HepG2 (cell line): Measurements from ENCODE around the gene KLHL5. TPM values are rescaled to one million over a fixed set of nuclear protein-coding genes. Genes with fewer than 3 reads are reported as not detected.

Source experiments
- ATAC-seq: fragments of 200-7000 bp; cut with Tn5 transposase; 3 replicates; pipeline ENCODE4 v1.9.1; 2020; ENCODE audit warnings: mild to moderate bottlenecking, moderate library complexity
- BruUV-seq: library from RNA; stranded (reverse); fragments of 400-500 nt; replicated peaks from 2 replicates; lab custom pipeline; 2021; lab: Mats Ljungman, UMichigan
- CTCF ChIA-PET: fragments of 300-600 bp; formaldehyde crosslinking; extraction: SDS; loops from one replicate; lab custom pipeline; 2021; ENCODE audit warnings: low total read pairs, inconsistent platforms, low intra/inter-chr PET ratio; lab: Yijun Ruan, JAX
- POLR2A ChIA-PET: fragments of 350-600 bp; sonication (Branson Sonifier 250); formaldehyde crosslinking; loops from one replicate; lab custom pipeline; 2020; ENCODE audit warnings: antibody characterized with exemption, inconsistent platforms; lab: Yijun Ruan, JAX
- DNase-seq: peaks from one replicate; pipeline ENCODE4 v3.0.0-alpha.2; 2015; ENCODE audit warnings: low spot score
- FAIRE-seq: peaks from 3 replicates; lab custom pipeline; 2011; peaks lifted over from hg19 to GRCh38; lab: Jason Lieb, UNC
- H2AFZ ChIP-seq: one replicate; pipeline ENCODE4 v1.6.1; 2011; ENCODE audit warnings: low read length, inconsistent platforms
- H3K27ac ChIP-seq: fragments of 300-600 bp; 3 replicates; pipeline ENCODE4 v1.8.0; 2011; ENCODE audit warnings: mixed run types, mild to moderate bottlenecking, mixed read lengths, low read length, inconsistent platforms; ENCODE audit not compliant: insufficient read depth; ENCODE audit errors: extremely low read length
- H3K27me3 ChIP-seq, 2 experiments: fragments of 200-600 bp in 1 of 2; 2 replicates in 1 of 2; 3 replicates in 1 of 2; pipeline versions ENCODE4 v1.6.0 to v1.8.0; 2011; ENCODE audit warnings: low read length in 2 of 2, mild to moderate bottlenecking in 2 of 2, moderate library complexity in 2 of 2, inconsistent platforms in 1 of 2; ENCODE audit not compliant: insufficient read depth in 2 of 2, control insufficient read depth in 1 of 2
- H3K36me3 ChIP-seq, 2 experiments: fragments of 200-600 bp in 1 of 2; replicated peaks in 1 of 2; 2 replicates in 1 of 2; 3 replicates in 1 of 2; pipeline versions ENCODE4 v1.5.1 to v1.8.0; 2011; ENCODE audit warnings: low read length in 2 of 2, inconsistent platforms in 1 of 2; ENCODE audit not compliant: insufficient read depth in 2 of 2, control insufficient read depth in 1 of 2
- H3K4me1 ChIP-seq: 2 replicates; pipeline ENCODE4 v1.5.1; 2012; ENCODE audit warnings: low read length, inconsistent platforms; ENCODE audit not compliant: insufficient read depth
- H3K4me2 ChIP-seq: 2 replicates; pipeline ENCODE4 v1.6.0; 2011; ENCODE audit warnings: low read depth, low read length, inconsistent platforms
- H3K4me3 ChIP-seq, 3 experiments: fragments of 200-600 bp in 1 of 3; sonication (generic), shearing (Covaris generic) in 1 of 3; replicated peaks in 1 of 3; 2 replicates each; pipeline ENCODE4 v1.5.1; 2011 to 2016; ENCODE audit warnings: low read length in 3 of 3, inconsistent platforms in 2 of 3, low read depth in 2 of 3, mild to moderate bottlenecking in 2 of 3, control low read depth in 1 of 3, mixed read lengths in 1 of 3; ENCODE audit not compliant: insufficient read depth in 1 of 3
- H3K79me2 ChIP-seq: one replicate; pipeline ENCODE4 v1.6.1; 2011; ENCODE audit warnings: low read length, inconsistent platforms; ENCODE audit not compliant: insufficient read depth
- H3K9ac ChIP-seq: 2 replicates; pipeline ENCODE4 v1.6.0; 2011; ENCODE audit warnings: mild to moderate bottlenecking, low read depth, low read length, inconsistent platforms; ENCODE audit not compliant: insufficient read depth
- H3K9me3 ChIP-seq: 2 replicates; pipeline ENCODE4 v1.5.1; 2012; ENCODE audit warnings: mild to moderate bottlenecking, low read length
- H4K20me1 ChIP-seq: 2 replicates; pipeline ENCODE4 v1.6.0; 2011; ENCODE audit warnings: inconsistent platforms, mild to moderate bottlenecking, low read length, moderate library complexity; ENCODE audit not compliant: insufficient read depth
- CEBPB ChIP-seq: IDR thresholded peaks from 2 replicates; pipeline ENCODE4 v1.6.1; 2011; ENCODE audit warnings: low read depth, low read length, improper control_type of control experiment, borderline replicate concordance
- CREM ChIP-seq, 2 experiments: sonication (generic) in 1 of 2; formaldehyde crosslinking in 1 of 2; IDR thresholded peaks; 2 replicates each; pipeline versions ENCODE4 v1.4.0 to v1.6.1; 2016 to 2020; ENCODE audit warnings: antibody characterized with exemption in 1 of 2, mild to moderate bottlenecking in 1 of 2, missing genetic modification reagents in 1 of 2
- EEA1 ChIP-seq: sonication (generic); formaldehyde crosslinking; IDR thresholded peaks from 2 replicates; pipeline ENCODE4 v1.5.1; 2020; ENCODE audit warnings: mild to moderate bottlenecking, missing genetic modification reagents, borderline replicate concordance
- EZH2 ChIP-seq: conservative IDR thresholded peaks from 2 replicates; pipeline ENCODE4 v1.6.1; 2012; ENCODE audit warnings: mild to moderate bottlenecking, low read depth, low read length, moderate library complexity
- FOXP1 ChIP-seq, 2 experiments: fragments of 450-650 bp in 1 of 2; IDR thresholded peaks; 2 replicates each; pipeline ENCODE4 v1.6.1; 2017 to 2018; ENCODE audit warnings: antibody characterized with exemption in 1 of 2
- GATAD2A ChIP-seq: IDR thresholded peaks from 2 replicates; pipeline ENCODE4 v1.6.1; 2016
- GFI1 ChIP-seq: sonication (generic); formaldehyde crosslinking; IDR thresholded peaks from 2 replicates; pipeline ENCODE4 v1.5.0; 2020; ENCODE audit warnings: missing genetic modification reagents, mild to moderate bottlenecking, borderline replicate concordance
- HNRNPUL1 ChIP-seq: fragments of 200-400 bp; formaldehyde crosslinking; IDR thresholded peaks from 2 replicates; pipeline ENCODE4 v1.6.1; 2017; ENCODE audit warnings: low read depth, mild to moderate bottlenecking, low read length, moderate library complexity
- ISL2 ChIP-seq: sonication (generic); formaldehyde crosslinking; IDR thresholded peaks from 2 replicates; pipeline ENCODE4 v1.5.0; 2020; ENCODE audit warnings: missing genetic modification reagents
- KAT2B ChIP-seq: fragments of 150-350 bp; IDR thresholded peaks from 2 replicates; pipeline ENCODE4 v1.6.1; 2014; ENCODE audit warnings: low read depth, low read length, borderline replicate concordance
- MEIS1 ChIP-seq: sonication (generic); formaldehyde crosslinking; IDR thresholded peaks from 2 replicates; pipeline ENCODE4 v1.9.0; 2021; ENCODE audit warnings: mild to moderate bottlenecking, missing genetic modification reagents, moderate library complexity, borderline replicate concordance
- RARG ChIP-seq: sonication (generic); formaldehyde crosslinking; IDR thresholded peaks from 2 replicates; pipeline ENCODE4 v1.4.0; 2020; ENCODE audit warnings: low read depth, mild to moderate bottlenecking, missing genetic modification reagents
- REST ChIP-seq, 2 experiments: IDR thresholded peaks; 2 replicates each; pipeline ENCODE4 v1.6.1; 2011 to 2012; ENCODE audit warnings: low read length in 2 of 2, borderline replicate concordance in 1 of 2, low read depth in 1 of 2, mild to moderate bottlenecking in 1 of 2, moderate library complexity in 1 of 2
- RFX5 ChIP-seq: IDR thresholded peaks from 2 replicates; pipeline ENCODE4 v1.6.1; 2011; ENCODE audit warnings: low read depth, low read length, improper control_type of control experiment
- SAFB2 ChIP-seq: sonication (generic); formaldehyde crosslinking; IDR thresholded peaks from 2 replicates; pipeline ENCODE4 v1.5.1; 2020; ENCODE audit warnings: missing genetic modification reagents, low read depth, mild to moderate bottlenecking, borderline replicate concordance
- SIX1 ChIP-seq: sonication (generic); formaldehyde crosslinking; IDR thresholded peaks from 2 replicates; pipeline ENCODE4 v1.4.0; 2020; ENCODE audit warnings: missing genetic modification reagents, borderline replicate concordance
- STAG1 ChIP-seq: sonication (generic); formaldehyde crosslinking; IDR thresholded peaks from 2 replicates; pipeline ENCODE4 v1.4.0; 2020; ENCODE audit warnings: missing genetic modification reagents
- ZFX ChIP-seq: sonication (generic); formaldehyde crosslinking; IDR thresholded peaks from 2 replicates; pipeline ENCODE4 v1.4.0; 2020; ENCODE audit warnings: mild to moderate bottlenecking, low read depth, missing genetic modification reagents, moderate library complexity
- ZNF275 ChIP-seq: sonication (generic); formaldehyde crosslinking; IDR thresholded peaks from 2 replicates; pipeline ENCODE4 v1.8.0; 2022; ENCODE audit warnings: missing genetic modification reagents, mild to moderate bottlenecking, inconsistent platforms, borderline replicate concordance
- ZNF367 ChIP-seq: sonication (generic); formaldehyde crosslinking; IDR thresholded peaks from 2 replicates; pipeline ENCODE4 v1.4.0; 2020; ENCODE audit warnings: missing genetic modification reagents, borderline replicate concordance
- ZNF383 ChIP-seq: sonication (generic); formaldehyde crosslinking; IDR thresholded peaks from 2 replicates; pipeline ENCODE4 v1.4.0; 2020; ENCODE audit warnings: missing genetic modification reagents, mild to moderate bottlenecking, borderline replicate concordance
- ZNF781 ChIP-seq: sonication (generic); formaldehyde crosslinking; IDR thresholded peaks from 2 replicates; pipeline ENCODE4 v1.5.1; 2020; ENCODE audit warnings: borderline replicate concordance, mild to moderate bottlenecking, missing genetic modification reagents; ENCODE audit errors: not compliant biosample characterization
- WGBS: methylation state at CpG from one replicate; pipeline ENCODE4 v1.1.6; 2017; ENCODE audit warnings: low lambda C conversion rate; 5-methylcytosine and 5-hydroxymethylcytosine counted together
- in situ Hi-C: cut with HindIII; loops from 2 replicates; pipeline ENCODE4 v1.10.0; 2017; ENCODE audit warnings: low pct_unique_long_range_greater_than_20kb; ENCODE audit not compliant: extremely low pct_ligation_motif_present
- intact Hi-C: fragments of 100-400 bp; cut with micrococcal nuclease; formaldehyde crosslinking; loops from one replicate; pipeline ENCODE4 v1.10.0; 2022; ENCODE audit not compliant: unreplicated experiment
- polyA plus RNA-seq, 8 experiments: library from polyadenylated mRNA; depleted of rRNA in 3 of 8; stranded (reverse) in 7 of 8; unstranded in 1 of 8; fragments of >200 nt; fragmentation: Illumina TruSeq in 4 of 8; extraction: Trizol in 4 of 8; gene quantifications; 2 replicates each; pipeline versions ENCODE4 v1.2.1 to v1.2.3, GENCODE V29; 2011 to 2016; ENCODE audit warnings: low read depth in 4 of 8, missing spikeins in 1 of 8, mixed read lengths in 1 of 8; ENCODE audit not compliant: insufficient read depth in 1 of 8
- total RNA-seq, 5 experiments: library from RNA; depleted of rRNA; stranded (reverse); fragments of >200 nt; fragmentation: Illumina TruSeq; extraction: Trizol; gene quantifications; 2 replicates each; pipeline ENCODE4 v1.2.3, GENCODE V29; 2016; ENCODE audit warnings: low read depth in 1 of 5

The KLHL5 gene
- total and polyA plus RNA-seq, 2 of the 13 experiments (the other 11 are each of a cell fraction or from before 2014, with no cell fraction given): 36.2 to 38.7 TPM

GRCh38 chr4:39097290-39097689 is 35.3 kb downstream of the KLHL5 start:
- Histone ChIP-seq H2AFZ (no peak overlapping the region), H3K9ac (no peak overlapping the region), H4K20me1 (no peaks in the 10 kb centered on the region), H3K9me3 (no peaks in the 10 kb centered on the region), H3K79me2 (no peaks in the 10 kb centered on the region), H3K36me3 (peaks cover 0 to 4% of the 10 kb centered on the region in 2 experiments; a peak in 2 of 5 replicates), H3K4me2 (0 out of 2 replicates have a peak overlapping the region, but pooled peaks have one; percentile 8), H3K27ac (no peak overlapping the region), H3K4me1 (peaks cover 14% of the 10 kb centered on the region), H3K4me3 (no peak overlapping the region), H3K27me3 (no peaks in the 10 kb centered on the region; a peak in 1 of 5 replicates)
- DNase-seq (peak; percentile 7), ATAC-seq (peak; percentile 80), FAIRE-seq (peak; percentile 56)
- intact Hi-C loops: no loop called here
- ChIA-PET CTCF (no interaction called here), POLR2A (no interaction called here)
- BruUV-seq: TSS peak; percentile 38
- in situ Hi-C loops: no loop called here
- WGBS: 35% methylated on average over 5 of the region's 5 CpGs
- no peak for TF ChIP-seq ISL2 (CRISPR knock-in tag)
- TF ChIP-seq EZH2: no peak
- peak; percentile 82 for TF ChIP-seq CEBPB
- 0 out of 2 replicates have a peak, but pooled peaks have one; percentile 5 for TF ChIP-seq CREM (IDR thresholded peaks at IDR 0.05)
- no peak for TF ChIP-seq CREM (CRISPR knock-in tag; IDR thresholded peaks at IDR 0.05)
- no peak for TF ChIP-seq RARG (CRISPR knock-in tag)
- TF ChIP-seq REST (IDR thresholded peaks at IDR 0.05; ENCODE audit: borderline replicate concordance in 1 of 2, low read depth in 1 of 2, low read length in 2 of 2): no peak
- TF ChIP-seq MEIS1: no peak
- TF ChIP-seq ZNF781: no peak
- no peak for TF ChIP-seq ZNF383 (CRISPR knock-in tag)
- TF ChIP-seq ZNF275 (CRISPR knock-in tag): no peak
- no peak for TF ChIP-seq ZFX (CRISPR knock-in tag)
- no peak for TF ChIP-seq SIX1 (CRISPR knock-in tag)
- no peak for TF ChIP-seq SAFB2 (CRISPR knock-in tag)
- no peak for TF ChIP-seq ZNF367 (CRISPR knock-in tag)
- TF ChIP-seq RFX5: no peak
- no peak for TF ChIP-seq HNRNPUL1
- no peak for TF ChIP-seq EEA1 (CRISPR knock-in tag)
- no peak for TF ChIP-seq KAT2B
- TF ChIP-seq GFI1 (CRISPR knock-in tag): no peak
- TF ChIP-seq GATAD2A: peak; percentile 14; the same call in 1 of the 2 replicates
- no peak for TF ChIP-seq FOXP1 (IDR thresholded peaks at IDR 0.05)
- peak; percentile 63 for TF ChIP-seq FOXP1 (CRISPR knock-in tag; IDR thresholded peaks at IDR 0.05)
- no peak for TF ChIP-seq STAG1
